Uterus (tissue), 4 donors: ENCODE data around the gene TFEB. TPM values are rescaled to one million over a fixed set of nuclear protein-coding genes. Genes with fewer than 3 reads are reported as not detected.

Experiments
- DNase-seq, 2 donors: peaks; one replicate each; pipeline ENCODE4 v3.0.0-alpha.2; 2019 to 2020
- H3K27ac ChIP-seq, 2 donors: fragments of 200-600 bp; sonication (generic); 1 replicate in 1 of 2; 2 replicates in 1 of 2; pipeline ENCODE4 v1.5.1; 2016 to 2018
- H3K27me3 ChIP-seq, 2 donors: fragments of 200-600 bp; sonication (generic); one replicate each; pipeline ENCODE4 v1.5.1; 2018 to 2019; ENCODE audit warnings: control low read depth in 1 of 2
- H3K36me3 ChIP-seq, 2 donors: fragments of 200-600 bp; sonication (generic); one replicate each; pipeline ENCODE4 v1.5.1; 2019; ENCODE audit warnings: control low read depth in 1 of 2
- H3K4me1 ChIP-seq, 2 donors: fragments of 200-600 bp; sonication (generic); one replicate each; pipeline ENCODE4 v1.5.1; 2018 to 2019; ENCODE audit warnings: control low read depth in 1 of 2
- H3K4me3 ChIP-seq, 2 donors: fragments of 200-600 bp; sonication (generic); 1 replicate in 1 of 2; 2 replicates in 1 of 2; pipeline ENCODE4 v1.5.1; 2018 to 2019; ENCODE audit warnings: mild to moderate bottlenecking in 1 of 2
- H3K9me3 ChIP-seq, 2 donors: fragments of 200-600 bp; sonication (generic); one replicate each; pipeline ENCODE4 v1.5.1; 2019; ENCODE audit warnings: control low read depth in 1 of 2
- CTCF ChIP-seq, 4 experiments: fragments of 200-600 bp in 2 of 4; fragments of 450-650 bp in 2 of 4; sonication (generic) in 2 of 4; IDR thresholded peaks; one replicate each; pipeline ENCODE4 v1.5.1; 2016 to 2019; ENCODE audit warnings: antibody characterized with exemption in 4 of 4, mild to moderate bottlenecking in 2 of 4, moderate library complexity in 1 of 4
- POLR2A ChIP-seq, 2 donors: fragments of 450-650 bp; IDR thresholded peaks; one replicate each; pipeline ENCODE4 v1.6.1; 2016; ENCODE audit warnings: antibody characterized with exemption in 2 of 2, mild to moderate bottlenecking in 1 of 2, moderate library complexity in 1 of 2
- intact Hi-C: fragments of 100-400 bp; cut with DNase I; formaldehyde crosslinking; loops from one replicate; pipeline ENCODE4 v1.15.1; 2023; ENCODE audit warnings: low total_unique reads
- total RNA-seq, 4 donors: library from RNA; depleted of rRNA in 3 of 4; stranded (reverse); fragments of >200 nt in 3 of 4; gene quantifications; one replicate each; pipeline versions ENCODE4 v1.1.0 to v1.2.4, GENCODE V29; 2014 to 2023
- donor health status: DM: yes; HTN: yes; CAD: no.

The TFEB gene
- total RNA-seq, 4 donors from 2014 or later, result 8.8 to 31.7 (median 17.0) TPM

DNA sequence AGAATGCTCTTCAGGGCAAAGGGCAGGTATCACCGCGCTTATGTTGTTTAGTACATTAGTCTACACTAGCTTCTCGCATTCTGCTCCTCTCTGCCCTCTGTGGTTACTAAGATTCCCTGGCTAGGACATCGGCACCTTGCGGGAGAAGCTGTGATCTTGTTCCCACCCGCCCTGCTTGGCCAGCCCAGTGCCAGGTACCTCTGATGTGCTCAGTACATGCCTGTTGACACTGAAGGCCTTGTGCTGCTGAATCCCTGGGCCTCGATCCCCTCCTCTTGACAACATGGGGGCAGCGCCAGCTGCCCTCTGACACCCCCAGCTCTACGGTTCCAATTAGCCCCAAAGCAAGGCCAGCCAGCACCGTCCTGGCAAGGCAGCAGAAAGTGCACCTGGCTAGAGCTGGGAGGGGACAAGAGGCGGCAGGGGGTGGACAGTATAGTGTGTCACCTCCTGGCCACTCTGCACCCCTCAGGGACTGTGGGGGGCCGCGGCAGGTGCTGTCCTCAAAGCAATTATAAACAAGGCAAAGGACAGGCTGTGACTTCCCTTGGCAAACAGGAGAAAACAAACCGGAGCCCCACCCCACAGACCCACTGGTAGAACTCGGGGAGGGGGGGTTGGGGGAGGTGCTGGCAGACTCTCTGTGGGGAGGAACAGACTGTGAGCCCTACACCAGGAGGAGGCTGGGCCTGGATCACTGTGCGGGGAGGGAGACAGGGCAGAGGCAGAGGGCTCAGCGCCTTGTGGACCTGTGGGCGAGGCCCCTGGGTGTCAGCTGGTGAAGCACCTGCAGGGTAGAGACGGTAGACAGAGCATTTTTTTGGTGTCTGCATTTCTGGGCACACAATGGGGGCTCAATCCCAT, 7.1 kb downstream of the TFEB start:
- TF ChIP-seq POLR2A (IDR thresholded peaks at IDR 0.05), result no peak
- no peak for TF ChIP-seq CTCF (IDR thresholded peaks at IDR 0.05)
- intact Hi-C loops, result no loop called here
- Histone ChIP-seq H3K27me3 (no peaks in the 10 kb centered on the region), H3K4me3 (no peak overlapping the region), H3K27ac (no peak overlapping the region), H3K9me3 (no peaks in the 10 kb centered on the region), H3K36me3 (no peaks in the 10 kb centered on the region), H3K4me1 (peaks cover 0 to 4% of the 10 kb centered on the region in 2 donors)
- DNase-seq, result no peak

- H3K27me3 ChIP-seq, result no peaks in the 10 kb centered on the region
- H3K27ac ChIP-seq, result no peak overlapping the region
- H3K4me3 ChIP-seq, result no peak overlapping the region
- H3K36me3 ChIP-seq, result no peaks in the 10 kb centered on the region
- TF ChIP-seq POLR2A (IDR thresholded peaks at IDR 0.05) (no peak), CTCF (IDR thresholded peaks at IDR 0.05) (no peak)
- no peak for DNase-seq
- intact Hi-C loops, result no loop called here
- H3K9me3 ChIP-seq, result no peaks in the 10 kb centered on the region
- no peaks in the 10 kb centered on the region for H3K4me1 ChIP-seq
Measured at GRCh38 chr6:41727705-41728072, 7.7 kb downstream of the TFEB start.

DNA sequence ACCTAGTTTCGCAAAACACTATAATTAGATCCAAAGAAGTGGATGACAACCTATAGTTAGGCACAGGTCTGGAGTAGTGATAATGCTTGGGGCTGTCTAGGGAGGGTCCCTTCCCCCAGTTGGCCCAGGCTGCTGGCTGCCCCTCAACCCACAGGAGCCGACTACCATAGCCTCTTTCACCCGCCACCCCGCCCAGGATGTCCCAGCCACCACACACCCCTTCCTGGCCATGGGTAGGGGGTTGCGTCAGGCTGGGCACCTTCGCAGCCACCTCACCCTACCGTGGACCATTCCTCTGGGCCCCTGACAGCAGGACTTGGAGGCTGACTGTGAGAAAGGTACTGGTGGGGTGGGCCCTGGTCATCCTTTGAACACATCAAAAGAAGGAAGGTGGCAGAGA, 8.5 kb downstream of the TFEB start:
- no peak for DNase-seq
- Histone ChIP-seq H3K27ac (no peak overlapping the region), H3K9me3 (no peaks in the 10 kb centered on the region), H3K36me3 (no peaks in the 10 kb centered on the region), H3K4me1 (no peaks in the 10 kb centered on the region), H3K27me3 (no peaks in the 10 kb centered on the region), H3K4me3 (no peak overlapping the region)
- intact Hi-C loops, result no loop called here
- TF ChIP-seq CTCF (IDR thresholded peaks at IDR 0.05) (no peak), POLR2A (IDR thresholded peaks at IDR 0.05) (no peak)

DNA sequence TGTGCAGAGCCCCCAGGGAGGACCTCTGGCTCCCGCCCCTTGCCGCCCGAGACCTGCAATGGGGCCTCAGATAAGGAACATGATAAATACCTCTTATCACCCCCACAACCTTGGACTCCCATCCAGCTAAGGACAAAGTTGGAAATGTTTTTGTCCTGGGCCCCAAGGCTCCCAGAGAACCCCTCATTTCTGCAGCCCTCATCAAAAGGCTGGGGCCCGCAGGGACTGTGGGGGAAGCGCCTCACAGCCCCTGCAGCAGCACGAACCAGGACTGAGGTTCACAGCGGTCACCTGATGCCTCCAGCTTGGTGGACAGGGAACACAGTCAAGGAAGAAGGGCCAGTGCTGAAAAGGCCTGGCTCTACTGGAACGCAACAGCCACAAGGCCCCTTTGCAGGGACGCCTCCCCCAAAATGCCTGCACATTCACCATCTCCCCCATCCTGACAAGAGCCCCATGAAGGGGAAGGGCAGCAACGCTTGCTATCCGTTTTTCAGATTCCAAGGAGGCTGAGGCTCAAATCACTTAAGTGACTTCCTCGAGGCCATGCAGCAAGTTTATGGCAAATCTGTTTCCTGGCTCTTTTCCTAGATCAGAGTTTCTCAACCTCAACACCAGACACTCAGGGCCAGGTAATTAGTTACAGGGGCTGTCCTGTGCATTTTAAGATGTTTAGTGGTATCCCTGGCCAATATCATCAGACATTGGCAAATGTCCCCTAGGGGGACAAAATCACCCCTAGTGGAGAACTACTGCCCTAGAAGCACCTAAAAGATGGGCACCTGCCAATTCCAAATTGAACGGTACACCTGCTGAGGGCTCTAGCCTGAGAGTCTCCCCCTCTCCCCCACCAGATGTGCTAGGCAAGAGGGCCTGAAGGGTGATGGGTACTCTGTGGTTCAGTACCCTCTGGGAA, 10.6 kb downstream of the TFEB start:
- H3K9me3 ChIP-seq, result no peaks in the 10 kb centered on the region
- no peak overlapping the region for H3K4me3 ChIP-seq
- intact Hi-C loops, result no loop called here
- DNase-seq, result no peak
- no peaks in the 10 kb centered on the region for H3K36me3 ChIP-seq
- H3K27me3 ChIP-seq, result no peaks in the 10 kb centered on the region
- no peak for TF ChIP-seq CTCF (IDR thresholded peaks at IDR 0.05)
- no peak for TF ChIP-seq POLR2A (IDR thresholded peaks at IDR 0.05)
- no peaks in the 10 kb centered on the region for H3K4me1 ChIP-seq
- H3K27ac ChIP-seq, result no peak overlapping the region

GRCh38 chr6:41724228-41724580, 11.2 kb downstream of the TFEB start:
- H3K27ac ChIP-seq, result no peak overlapping the region
- H3K36me3 ChIP-seq, result no peaks in the 10 kb centered on the region
- no peak for DNase-seq
- no peaks in the 10 kb centered on the region for H3K27me3 ChIP-seq
- H3K4me3 ChIP-seq, result no peak overlapping the region
- no peaks in the 10 kb centered on the region for H3K9me3 ChIP-seq
- intact Hi-C loops, result no loop called here
- no peaks in the 10 kb centered on the region for H3K4me1 ChIP-seq
- TF ChIP-seq CTCF (IDR thresholded peaks at IDR 0.05) (no peak), POLR2A (IDR thresholded peaks at IDR 0.05) (no peak)
